MM.1S (cell line): ENCODE measurements around the gene STRA6.

Experiments used
- EZH2 ChIP-seq: fragments of 300-600 bp; sonication (generic); optimal IDR thresholded peaks from 2 replicates; pipeline ENCODE3; 2017; ENCODE audit warnings: low read depth, mild to moderate bottlenecking, antibody characterized with exemption, low read length, mixed read lengths
- EZH2phosphoT487 ChIP-seq: fragments of 300-600 bp; sonication (generic); IDR thresholded peaks from 2 replicates; pipeline ENCODE4 v1.6.1; 2018; ENCODE audit warnings: antibody characterized with exemption, low read length
- TF ChIP-seq, protein P1 (sequence below): fragments of 300-600 bp; sonication (generic); IDR thresholded peaks from 2 replicates; pipeline ENCODE4 v1.5.1; 2016; ENCODE audit warnings: antibody characterized with exemption, low read length, mixed read lengths

DNA sequence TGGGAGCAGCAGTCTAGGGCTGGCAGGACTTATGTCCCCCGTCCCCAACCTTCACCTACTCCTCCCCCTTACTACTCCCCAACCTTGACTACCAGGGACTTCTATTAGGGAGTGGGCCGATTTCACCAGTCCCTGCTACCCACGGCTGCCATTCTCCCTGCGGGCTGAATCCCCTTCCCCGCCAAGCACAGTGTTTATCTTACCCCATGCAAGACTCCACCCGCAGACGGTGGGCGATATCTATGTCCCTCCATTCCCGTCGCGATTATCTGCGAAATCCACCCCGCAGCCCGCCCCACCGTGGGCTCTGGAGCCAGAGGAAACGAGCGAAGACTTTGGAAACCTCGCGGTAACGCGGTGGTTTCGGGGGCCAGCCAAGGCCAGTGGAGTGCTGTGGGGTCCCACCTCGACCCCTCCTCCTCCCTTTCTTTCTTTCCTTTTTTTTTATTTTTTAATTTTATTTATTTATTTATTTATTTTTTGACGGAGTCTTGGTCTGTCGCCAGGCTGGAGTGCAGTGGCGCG, 67.5 kb downstream of the STRA6 start:
- TF ChIP-seq, protein P1, sequence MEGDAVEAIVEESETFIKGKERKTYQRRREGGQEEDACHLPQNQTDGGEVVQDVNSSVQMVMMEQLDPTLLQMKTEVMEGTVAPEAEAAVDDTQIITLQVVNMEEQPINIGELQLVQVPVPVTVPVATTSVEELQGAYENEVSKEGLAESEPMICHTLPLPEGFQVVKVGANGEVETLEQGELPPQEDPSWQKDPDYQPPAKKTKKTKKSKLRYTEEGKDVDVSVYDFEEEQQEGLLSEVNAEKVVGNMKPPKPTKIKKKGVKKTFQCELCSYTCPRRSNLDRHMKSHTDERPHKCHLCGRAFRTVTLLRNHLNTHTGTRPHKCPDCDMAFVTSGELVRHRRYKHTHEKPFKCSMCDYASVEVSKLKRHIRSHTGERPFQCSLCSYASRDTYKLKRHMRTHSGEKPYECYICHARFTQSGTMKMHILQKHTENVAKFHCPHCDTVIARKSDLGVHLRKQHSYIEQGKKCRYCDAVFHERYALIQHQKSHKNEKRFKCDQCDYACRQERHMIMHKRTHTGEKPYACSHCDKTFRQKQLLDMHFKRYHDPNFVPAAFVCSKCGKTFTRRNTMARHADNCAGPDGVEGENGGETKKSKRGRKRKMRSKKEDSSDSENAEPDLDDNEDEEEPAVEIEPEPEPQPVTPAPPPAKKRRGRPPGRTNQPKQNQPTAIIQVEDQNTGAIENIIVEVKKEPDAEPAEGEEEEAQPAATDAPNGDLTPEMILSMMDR = no peak
- TF ChIP-seq EZH2phosphoT487 (no peak), EZH2 (no peak)
